ENCODE data around the gene ZNF331. TPM values are rescaled to one million over a fixed set of nuclear protein-coding genes. Genes with fewer than 3 reads are reported as not detected.

The ZNF331 gene
- total RNA-seq, 2 experiments from 2014 or later: 35.5 to 36.9 TPM

DNA sequence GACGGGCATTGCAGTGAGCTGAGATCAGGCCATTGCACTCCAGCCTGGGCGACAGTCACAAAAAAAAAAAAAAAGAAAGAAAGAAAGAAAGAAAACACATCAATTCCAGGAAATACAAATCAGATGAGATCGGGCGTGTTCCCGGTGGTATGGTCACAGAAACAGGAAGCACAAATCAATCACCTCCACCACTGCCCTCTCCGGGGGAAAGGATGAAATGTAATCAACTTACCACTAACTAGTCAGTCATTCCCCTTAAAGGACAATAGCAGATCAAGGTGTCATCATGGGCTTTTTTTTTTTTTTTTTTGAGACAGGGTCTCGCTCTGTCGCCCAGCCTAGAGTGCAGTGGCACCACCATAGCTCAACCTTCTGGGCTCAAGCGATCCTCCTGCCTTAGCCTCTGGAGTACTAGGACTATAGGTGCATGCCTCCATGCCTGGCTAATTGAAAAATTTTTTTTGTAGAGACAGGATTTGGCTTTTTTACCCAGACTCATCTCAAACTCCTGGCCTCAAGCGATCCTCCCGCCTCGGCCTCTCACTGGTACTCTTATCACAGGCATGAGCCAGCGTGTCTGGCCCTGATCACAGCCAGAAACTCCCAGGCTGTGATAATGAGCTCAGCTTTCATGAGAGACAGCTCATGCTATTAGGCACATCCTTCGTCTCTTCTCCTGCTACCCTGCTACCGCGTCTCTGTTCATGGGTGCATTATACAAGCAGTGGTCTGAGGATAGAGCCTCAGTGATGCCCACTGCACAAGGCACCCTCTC is 87.0 kb downstream of the ZNF331 start:
- Mint-ChIP-seq H3K9me3 (peaks cover 6% of the 10 kb centered on the region), H3K4me3 (no peak overlapping the region), H3K27me3 (ENCODE audit: low read depth) (no peaks in the 10 kb centered on the region), H3K36me3 (ENCODE audit: low read depth) (no peaks in the 10 kb centered on the region), H3K27ac (no peak overlapping the region), H3K4me1 (ENCODE audit: low read depth) (no peaks in the 10 kb centered on the region)
- intact Hi-C loops (cut with micrococcal nuclease): no loop called here
- CTCF ChIA-PET: interaction anchor here (0.7 kb wide), 1 partner anchor 1663 kb away, joined by 3 read pairs; no protein-coding TSS in a partner anchor
- peak; percentile 9 for DNase-seq

DNA sequence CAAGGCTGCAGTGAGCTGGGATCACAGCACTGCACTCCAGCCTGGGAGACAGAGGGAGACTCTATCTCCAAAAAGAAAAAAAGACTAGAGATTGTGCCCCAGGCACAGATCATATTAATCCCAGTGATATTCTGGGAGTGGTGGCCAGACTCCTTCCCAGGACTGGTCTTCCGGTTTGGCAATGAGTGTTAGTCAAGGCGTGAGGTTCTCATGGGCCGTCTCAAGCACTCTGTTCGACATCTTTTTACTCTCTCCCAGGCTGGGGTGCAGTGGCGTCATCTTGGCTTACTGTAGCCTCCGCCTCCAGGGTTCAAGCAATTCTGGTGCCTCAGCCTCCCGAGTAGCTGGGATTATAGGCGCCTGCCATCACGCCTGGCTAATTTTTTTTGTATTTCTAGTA is 88.5 kb downstream of the ZNF331 start:
- H3K27me3 Mint-ChIP-seq (ENCODE audit: low read depth): no peaks in the 10 kb centered on the region
- no peak overlapping the region for H3K4me3 Mint-ChIP-seq
- CTCF ChIA-PET: no interaction called here
- no peak overlapping the region for H3K27ac Mint-ChIP-seq
- DNase-seq: no peak
- peaks cover 6% of the 10 kb centered on the region for H3K9me3 Mint-ChIP-seq
- H3K36me3 Mint-ChIP-seq (ENCODE audit: low read depth): no peaks in the 10 kb centered on the region
- H3K4me1 Mint-ChIP-seq (ENCODE audit: low read depth): no peaks in the 10 kb centered on the region
- intact Hi-C loops (cut with micrococcal nuclease): no loop called here

DNA sequence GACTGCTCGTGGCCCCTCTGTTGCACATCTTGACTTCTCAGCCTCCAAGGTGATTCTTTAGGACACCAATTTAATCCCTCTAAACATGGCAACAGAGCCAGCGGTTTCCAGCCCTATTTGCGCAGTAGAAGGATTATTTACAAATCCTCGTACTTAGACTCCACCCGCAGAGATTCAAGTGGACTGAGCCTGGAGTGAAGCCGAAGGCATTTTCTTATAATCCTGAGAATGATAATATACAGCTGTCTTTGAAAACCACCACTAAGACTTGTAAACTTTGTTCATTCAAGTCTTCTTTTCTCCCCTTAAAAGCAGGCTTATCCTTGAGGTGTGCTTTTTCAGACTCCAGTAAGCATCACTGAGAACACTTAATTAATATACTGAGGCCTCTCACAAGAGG is 89.0 kb downstream of the ZNF331 start:
- no peaks in the 10 kb centered on the region for H3K27me3 Mint-ChIP-seq (ENCODE audit: low read depth)

More for the DNA sequence above, 89.0 kb downstream of the ZNF331 start:
- H3K4me3 Mint-ChIP-seq: no peak overlapping the region
- H3K36me3 Mint-ChIP-seq (ENCODE audit: low read depth): peaks cover 1% of the 10 kb centered on the region
- H3K27ac Mint-ChIP-seq: no peak overlapping the region
- peaks cover 9% of the 10 kb centered on the region for H3K9me3 Mint-ChIP-seq
- CTCF ChIA-PET: no interaction called here
- intact Hi-C loops (cut with micrococcal nuclease): no loop called here
- DNase-seq: no peak
- H3K4me1 Mint-ChIP-seq (ENCODE audit: low read depth): no peaks in the 10 kb centered on the region

Other genes with a start within 250 kb of the ZNF331 start
- 1 to 10 TPM; 4.3 to 4.5 TPM for gene ZNF845, start 204.4 kb upstream of the ZNF331 start, total RNA-seq
- gene ZNF525, start 172.4 kb upstream of the ZNF331 start, total RNA-seq: 10 to 100 TPM; 16.2 to 17.4 TPM
- gene ZNF765, start 143.0 kb upstream of the ZNF331 start, total RNA-seq: 1 to 10 TPM; 7.9 to 8.0 TPM
- 10 to 100 TPM in 1 of 2 experiments, 1 to 10 TPM in 1; 8.7 to 10.0 TPM for gene ZNF761, start 106.2 kb upstream of the ZNF331 start, total RNA-seq
- gene ZNF813, start 70.4 kb upstream of the ZNF331 start, total RNA-seq: 1 to 10 TPM; 4.5 to 5.6 TPM
- not detected for gene DPRX, start 93.9 kb downstream of the ZNF331 start, total RNA-seq

Measured in activated naive CD4-positive, alpha-beta T cell treated with anti-CD3 and anti-CD28 coated beads for 36 hours (primary cell).